GM18909 (cell line): ENCODE results near the gene EFCAB10.
"Not testable (repeated sequence)": the region's sequence is repeated elsewhere in the genome, so short reads cannot be mapped to it uniquely, and the experiment has no call there.

Experiments
- ATAC-seq: cut with Tn5 transposase; IDR thresholded peaks from one replicate; pipeline ENCODE4 v1.9.1; 2021; ENCODE audit warnings: mild to moderate bottlenecking; ENCODE audit not compliant: unreplicated experiment, poor library complexity

EFCAB10 gene

GRCh38 chr7:105599551-105599950, 18.3 kb upstream of the EFCAB10 start:
- ATAC-seq, result no peak

GRCh38 chr7:105599080-105599479, 17.8 kb upstream of the EFCAB10 start:
- ATAC-seq, result not testable (repeated sequence)

DNA sequence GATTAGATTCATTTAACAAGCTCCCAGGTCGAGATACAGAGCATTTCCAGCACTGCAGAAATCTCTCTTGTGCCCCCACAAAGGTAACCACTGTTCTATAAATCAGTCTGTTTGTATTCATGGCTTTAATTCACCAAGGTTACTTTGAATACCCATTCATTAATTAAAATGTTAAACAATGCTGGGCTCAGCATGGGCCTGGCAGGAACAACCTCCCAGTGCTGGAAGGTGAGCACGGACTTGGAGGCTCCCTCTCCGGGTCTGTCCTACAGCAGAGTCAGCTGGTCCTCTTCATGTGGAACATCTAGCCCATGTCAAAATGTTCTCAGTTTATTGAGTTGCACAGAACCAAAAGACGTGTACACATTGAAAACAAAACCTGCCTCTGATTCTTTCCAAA, 15.6 kb upstream of the EFCAB10 start:
- no peak for ATAC-seq

GRCh38 chr7:105594034-105594433, 12.7 kb upstream of the EFCAB10 start:
- ATAC-seq, result no peak

GRCh38 chr7:105591522-105591921, 10.2 kb upstream of the EFCAB10 start:
- ATAC-seq, result no peak

DNA sequence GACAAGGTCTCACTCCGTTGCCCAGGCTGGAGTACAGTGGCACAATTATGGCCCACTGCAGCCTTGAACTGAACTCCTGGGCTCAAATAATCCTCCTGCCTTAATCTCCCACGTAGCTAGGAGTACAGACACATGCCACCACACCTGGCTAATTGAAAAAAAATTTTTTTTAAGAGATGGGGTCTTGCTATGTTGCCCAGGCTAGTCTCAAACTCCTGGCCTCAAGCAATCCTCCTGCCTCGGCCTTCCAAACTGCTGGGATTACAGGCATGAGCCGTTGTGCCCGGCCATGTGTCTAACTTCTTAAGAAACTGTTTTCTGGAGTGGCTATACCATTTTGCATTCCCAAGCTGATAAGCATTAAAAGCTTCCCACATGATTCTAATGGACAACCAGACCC, 9.5 kb upstream of the EFCAB10 start:
- no peak for ATAC-seq

GRCh38 chr7:105589356-105590077, 8.2 kb upstream of the EFCAB10 start:
- peak; percentile 90 for ATAC-seq

DNA sequence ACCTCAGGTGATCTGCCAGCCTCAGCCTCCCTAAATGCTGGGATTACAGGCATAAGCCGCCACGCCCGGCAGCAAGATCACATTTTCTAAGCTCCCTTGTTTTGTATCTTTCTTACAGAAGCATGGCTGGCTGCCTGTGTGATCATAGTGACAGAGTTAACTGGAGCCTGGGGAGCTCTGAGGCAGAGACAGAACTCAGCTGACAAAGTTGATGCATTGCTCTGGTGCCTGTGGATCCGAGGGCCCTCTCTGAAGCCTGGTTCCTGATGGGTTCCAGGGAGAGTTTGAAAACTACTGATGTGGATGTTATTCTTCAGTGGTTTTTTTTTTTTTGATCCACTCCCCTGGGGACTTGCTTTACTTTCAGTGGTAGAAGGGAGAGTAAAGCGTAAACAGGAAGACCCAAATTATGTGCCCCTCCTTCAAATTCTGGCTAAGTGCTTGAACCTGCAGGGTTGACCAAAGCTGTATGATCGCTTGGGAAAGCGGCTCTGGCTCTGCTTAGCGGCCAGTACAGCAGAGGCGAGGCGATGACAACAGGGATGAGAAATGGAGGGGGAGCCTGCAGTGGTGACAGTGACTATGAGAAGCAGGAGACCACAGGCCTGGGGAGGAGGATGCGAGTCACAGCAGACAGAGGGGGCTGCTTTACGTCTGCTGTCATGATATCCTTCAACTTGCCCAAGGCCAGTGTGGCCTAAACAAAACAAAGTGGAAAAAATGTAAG, 6.8 kb upstream of the EFCAB10 start:
- no peak for ATAC-seq

- ATAC-seq, result no peak
Observed at GRCh38 chr7:105585850-105586500, 4.7 kb upstream of the EFCAB10 start.

- ATAC-seq, result no peak
Observed at GRCh38 chr7:105584165-105584564, 2.9 kb upstream of the EFCAB10 start.

- no peak for ATAC-seq
Observed at GRCh38 chr7:105583061-105583460, 1.8 kb upstream of the EFCAB10 start.

DNA sequence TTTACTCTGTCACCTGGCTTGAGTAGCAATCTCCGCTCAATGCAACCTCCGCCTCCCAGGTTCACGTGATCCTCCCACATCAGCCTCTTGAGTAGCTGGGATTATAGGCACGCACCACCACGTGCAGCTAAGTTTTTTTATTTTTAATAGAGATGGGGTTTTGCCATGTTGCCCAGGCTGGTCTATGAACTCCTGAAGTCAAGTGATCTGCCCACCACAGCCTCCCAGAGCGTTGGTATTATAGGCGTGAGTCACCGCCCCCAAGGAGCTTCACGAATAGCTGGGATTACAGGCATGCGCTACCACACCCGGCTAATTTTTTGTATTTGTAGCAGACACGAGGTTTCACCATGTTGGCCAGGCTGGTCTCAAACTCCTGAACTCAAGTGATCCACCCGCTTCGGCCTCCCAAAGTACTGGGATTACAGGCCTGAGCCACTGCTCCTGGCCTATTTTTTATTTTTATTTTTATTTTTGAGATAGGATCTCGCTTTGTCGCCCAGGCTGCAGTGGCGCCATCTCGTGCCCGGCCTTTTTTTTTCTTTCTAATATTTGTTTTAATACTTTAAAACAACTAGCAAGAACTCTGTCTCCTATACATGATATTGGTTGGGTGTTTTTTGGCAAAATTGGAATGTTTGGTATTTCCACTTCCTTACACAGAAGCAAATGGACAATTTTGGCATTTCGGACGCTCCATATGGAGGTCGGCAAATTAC, 1.1 kb downstream of the EFCAB10 start:
- no peak for ATAC-seq

GRCh38 chr7:105578496-105578895, 2.8 kb downstream of the EFCAB10 start:
- no peak for ATAC-seq

DNA sequence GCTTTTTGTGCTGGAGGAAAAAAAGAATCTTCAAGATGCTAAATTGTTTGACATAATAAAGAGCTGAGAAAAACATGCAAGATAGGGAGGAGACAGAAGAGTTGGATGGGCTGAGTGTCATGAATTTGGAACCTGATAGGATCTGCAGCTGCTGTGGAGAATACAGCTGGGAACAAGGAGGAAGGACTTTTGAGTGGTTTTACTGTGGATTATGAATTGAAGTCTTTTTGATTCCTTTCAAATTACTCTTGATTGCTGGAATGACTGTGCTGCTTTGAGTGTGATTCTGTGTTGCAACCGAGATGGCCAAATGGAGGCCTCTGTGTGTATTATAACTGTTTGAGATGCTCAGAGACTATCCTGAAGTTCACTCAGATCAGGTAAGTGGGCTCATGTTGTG, 4.0 kb downstream of the EFCAB10 start:
- no peak for ATAC-seq

- ATAC-seq, result no peak
Observed at GRCh38 chr7:105571891-105572290, 9.4 kb downstream of the EFCAB10 start.

GRCh38 chr7:105567821-105568220, 13.5 kb downstream of the EFCAB10 start:
- no peak for ATAC-seq

- no peak for ATAC-seq
Observed at GRCh38 chr7:105567024-105567423, 14.3 kb downstream of the EFCAB10 start.

DNA sequence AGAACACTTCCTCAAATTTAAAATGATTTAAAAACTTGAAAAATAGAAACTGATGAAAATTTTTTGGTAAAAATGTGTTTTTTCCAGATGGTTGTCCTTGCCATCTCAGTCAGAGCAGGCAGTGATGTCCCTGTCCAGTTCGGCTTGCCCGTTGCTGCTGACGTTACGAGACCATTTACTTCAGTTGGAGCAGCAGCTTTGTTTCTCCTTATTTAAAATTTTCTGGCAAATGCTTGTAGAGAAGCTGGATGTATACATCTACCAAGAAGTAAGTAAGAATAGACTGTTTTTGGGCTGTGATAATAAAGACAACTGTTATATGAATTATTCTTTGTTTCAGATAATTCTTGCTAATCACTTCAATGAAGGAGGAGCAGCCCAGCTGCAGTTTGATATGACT, 16.1 kb downstream of the EFCAB10 start:
- ATAC-seq, result no peak

DNA sequence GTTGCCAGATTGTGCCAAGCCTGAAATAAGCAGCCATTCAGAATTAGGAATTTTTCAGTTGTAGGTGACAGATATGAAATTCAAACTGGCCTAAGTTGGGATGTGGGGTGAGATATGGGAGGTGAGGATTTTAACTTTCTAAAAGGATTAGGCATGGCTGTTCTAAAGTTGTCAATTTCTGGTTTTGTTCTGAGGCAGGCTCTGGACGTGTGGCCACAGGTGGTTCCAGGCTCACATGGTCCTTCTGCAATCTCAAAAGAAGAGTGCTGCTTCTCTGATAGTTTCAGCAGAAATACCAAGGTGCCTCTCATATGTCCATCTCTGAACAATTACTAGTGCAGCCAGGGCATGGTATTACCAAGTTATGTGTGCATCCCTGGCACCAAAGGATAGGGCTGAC, 21.4 kb downstream of the EFCAB10 start:
- ATAC-seq, result no peak

GRCh38 chr7:105538339-105538738, 43.0 kb downstream of the EFCAB10 start:
- no peak for ATAC-seq
